Measurements from ENCODE around the gene SETDB1.

GRCh38 chr1:150955280-150955679, 29.1 kb downstream of the SETDB1 start:
- TF ChIP-seq CTCF (IDR thresholded peaks at IDR 0.05) (no peak), POLR2A (IDR thresholded peaks at IDR 0.05) (no peak)
